HG03097 (cell line): ENCODE data around the gene RFX6.

Source experiments
- ATAC-seq: cut with Tn5 transposase; IDR thresholded peaks from one replicate; pipeline ENCODE4 v1.9.1; 2021; ENCODE audit not compliant: unreplicated experiment, low FRiP score

The RFX6 gene

DNA sequence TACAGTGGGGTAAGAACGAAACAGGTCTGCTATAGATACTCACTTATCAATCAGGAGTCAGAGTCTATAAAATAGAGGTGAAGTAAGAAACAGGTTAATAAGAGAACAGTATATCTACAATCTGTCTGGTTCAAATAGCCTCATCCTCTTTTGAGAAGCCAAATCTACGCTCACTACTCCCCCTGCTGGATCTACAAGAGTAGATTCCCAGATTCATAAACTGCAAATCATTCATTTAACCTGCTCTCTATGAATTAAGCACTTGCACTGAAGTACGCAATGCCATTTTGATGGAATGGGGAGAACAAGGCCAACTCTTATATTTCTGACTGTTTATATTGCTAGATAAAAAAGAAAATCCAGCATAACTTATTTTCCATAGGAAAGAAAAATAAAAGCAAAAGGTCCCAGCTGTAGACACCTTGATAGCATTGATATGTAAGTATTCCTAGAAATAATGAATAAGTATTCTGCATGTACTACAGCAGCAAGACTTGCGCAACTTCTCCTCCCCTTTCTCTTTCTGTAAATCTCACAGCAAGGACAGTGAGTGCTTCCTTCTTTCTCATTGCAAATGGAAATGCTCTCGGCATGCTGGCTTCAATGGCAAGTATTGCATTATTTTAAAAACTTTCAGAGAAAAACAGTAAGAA, 92.3 kb downstream of the RFX6 start:
- ATAC-seq = peak; percentile 72

DNA sequence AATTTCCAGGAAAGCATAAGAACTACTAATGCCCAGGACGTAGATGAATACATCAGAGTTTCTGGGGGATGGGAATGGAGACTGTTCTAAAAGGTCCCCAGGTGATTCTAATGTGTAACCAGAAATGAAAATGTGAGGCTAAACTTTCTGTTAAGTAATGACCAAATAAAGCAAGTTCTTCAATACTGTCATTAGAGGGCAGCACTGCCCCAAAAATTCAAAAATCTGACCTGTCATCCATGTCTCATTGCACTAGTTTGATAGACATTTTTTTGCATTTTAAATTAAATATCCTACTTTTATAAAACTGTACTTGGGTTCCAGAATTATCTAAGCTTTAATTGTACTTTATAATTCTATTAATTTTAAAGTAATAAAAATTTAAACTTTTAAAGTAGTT, 94.9 kb downstream of the RFX6 start:
- no peak for ATAC-seq

DNA sequence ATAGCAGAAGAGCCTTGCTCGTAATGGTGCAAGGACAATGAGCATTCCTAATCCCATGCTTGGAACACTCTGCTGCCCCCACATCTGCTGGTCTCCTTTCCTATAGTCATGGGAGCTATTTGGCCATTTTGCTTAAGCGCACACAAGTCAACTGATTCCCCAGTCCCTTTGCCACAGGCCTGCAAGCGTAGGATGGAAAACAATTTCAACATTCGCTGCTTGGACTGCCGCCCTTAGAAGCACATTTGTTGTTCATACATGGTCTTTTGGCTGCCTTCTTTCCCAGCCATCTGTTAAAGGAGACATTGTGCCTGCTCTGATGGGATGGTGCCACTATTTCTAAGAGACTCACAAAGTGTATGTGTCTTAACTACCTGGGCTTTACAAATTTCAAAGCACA, 96.9 kb downstream of the RFX6 start:
- no peak for ATAC-seq

DNA sequence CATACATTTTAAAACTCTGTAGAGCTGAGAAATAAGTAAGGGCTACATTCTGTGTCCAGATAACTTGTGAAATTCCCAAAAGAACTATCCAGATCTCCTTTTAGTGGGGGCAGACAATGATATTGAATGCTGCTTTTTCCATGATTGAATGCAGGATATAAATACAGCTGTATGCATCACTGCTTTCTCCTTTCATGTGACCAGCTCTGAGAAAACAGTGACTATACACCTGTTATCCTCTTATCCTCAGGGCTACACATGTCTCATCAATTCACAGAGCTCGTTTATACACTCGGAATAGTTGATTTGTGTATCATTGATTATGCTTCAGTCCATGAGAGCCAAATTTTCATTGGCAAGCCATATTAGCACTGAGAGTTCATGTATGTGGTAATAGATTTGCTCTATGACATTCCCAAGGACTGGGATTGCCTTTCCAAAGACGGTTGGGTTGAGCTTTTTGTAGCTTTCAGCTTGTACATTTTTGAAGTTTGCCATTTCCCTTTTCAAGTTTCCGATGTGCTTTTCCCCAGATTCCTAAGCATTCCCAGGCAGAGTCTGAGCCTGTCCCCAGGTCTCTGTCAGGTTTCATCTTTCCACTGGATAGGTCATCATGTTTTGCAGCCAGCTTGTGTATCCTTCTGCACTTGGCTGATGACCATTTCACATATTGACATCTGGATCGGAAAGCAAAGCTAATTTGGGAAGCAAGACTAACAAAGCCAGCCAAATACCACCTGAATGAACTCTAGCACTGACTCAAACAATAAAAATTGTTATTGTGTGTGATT, 97.7 kb downstream of the RFX6 start:
- ATAC-seq = no peak

DNA sequence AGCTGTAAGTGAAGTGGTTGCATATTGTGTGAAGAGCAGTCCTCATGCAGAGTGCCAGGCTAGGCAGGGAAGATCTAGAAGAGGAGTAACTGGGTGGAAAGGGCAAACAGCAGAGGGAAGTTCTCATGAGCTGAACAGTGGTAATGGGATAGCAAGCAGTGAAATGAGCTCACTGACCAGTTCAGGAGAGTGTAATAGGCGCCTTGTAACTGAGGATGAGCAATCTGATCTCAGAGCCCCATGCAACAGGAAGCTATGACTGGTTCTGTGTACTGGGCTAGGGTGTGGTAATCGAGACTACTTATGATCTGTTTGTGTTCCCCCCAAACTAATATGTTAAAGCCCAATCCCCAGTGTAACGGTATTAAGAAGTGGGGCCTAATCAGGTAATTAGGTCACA, 98.6 kb downstream of the RFX6 start:
- no peak for ATAC-seq

DNA sequence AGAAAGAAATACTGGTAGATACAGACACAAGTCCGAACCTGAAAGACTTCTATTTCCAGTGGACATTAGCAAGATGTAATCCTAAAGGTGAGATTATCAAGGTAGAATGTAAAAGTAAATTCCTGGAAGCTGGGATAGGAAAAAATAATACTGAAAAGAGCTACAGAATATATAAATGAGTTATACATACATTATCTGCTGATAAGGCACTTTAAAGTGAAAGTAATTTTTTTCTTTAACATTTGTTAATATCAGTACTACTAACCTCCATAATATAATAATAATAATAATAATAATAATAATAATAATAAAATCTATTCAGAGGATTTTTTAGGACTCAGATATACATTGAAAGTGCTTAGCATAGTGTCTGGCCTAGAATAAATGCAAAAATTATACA, 102.5 kb downstream of the RFX6 start:
- ATAC-seq = no peak
